ENCODE measurements around the gene AGTR1.

The AGTR1 gene

GRCh38 chr3:148697306-148698189, at the start of gene AGTR1:
Gene AGTR1, plus strand, starts transcription at chr3:148697903. Its CDS starts 43,133 bp downstream, at chr3:148741036.
- no peak for DNase-seq (ENCODE audit: low read depth in 2 of 2, low spot score in 1 of 2)

DNA sequence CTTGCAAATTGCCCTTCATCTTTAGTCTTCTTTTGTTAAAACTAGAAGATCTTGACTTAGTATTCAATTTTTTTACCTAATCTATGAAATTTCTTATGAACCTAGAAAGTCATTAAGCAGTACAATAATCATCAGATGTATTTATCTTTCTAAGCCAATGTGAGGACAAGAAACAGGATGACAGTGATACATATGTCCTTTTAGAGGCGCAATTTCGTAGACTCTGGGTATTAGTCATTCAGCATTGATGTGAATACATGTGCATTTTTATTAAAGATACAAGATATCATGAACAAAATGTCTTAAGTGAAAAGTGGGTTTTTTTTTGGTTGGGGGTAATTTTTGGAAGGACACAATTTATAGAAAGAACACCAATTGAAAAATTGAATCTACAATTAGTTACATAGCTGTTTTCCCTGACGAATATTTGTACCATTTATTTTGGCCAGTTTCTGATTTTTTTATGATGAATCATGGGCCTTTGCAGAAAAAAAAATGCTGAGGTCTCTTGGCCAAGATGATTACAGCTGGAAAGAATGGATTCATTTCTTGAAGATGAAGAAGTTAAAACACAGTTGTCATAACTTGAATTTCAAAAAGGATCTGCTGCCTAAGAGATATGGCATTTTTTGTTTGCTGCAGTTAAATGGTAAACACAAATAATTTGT, 48.9 kb upstream of the AGTR1 start:
- no peak for DNase-seq (ENCODE audit: low read depth in 2 of 2, low spot score in 1 of 2)

GRCh38 chr3:148651549-148651948, 46.2 kb upstream of the AGTR1 start:
- DNase-seq (ENCODE audit: low read depth in 2 of 2, low spot score in 1 of 2), result no peak

DNA sequence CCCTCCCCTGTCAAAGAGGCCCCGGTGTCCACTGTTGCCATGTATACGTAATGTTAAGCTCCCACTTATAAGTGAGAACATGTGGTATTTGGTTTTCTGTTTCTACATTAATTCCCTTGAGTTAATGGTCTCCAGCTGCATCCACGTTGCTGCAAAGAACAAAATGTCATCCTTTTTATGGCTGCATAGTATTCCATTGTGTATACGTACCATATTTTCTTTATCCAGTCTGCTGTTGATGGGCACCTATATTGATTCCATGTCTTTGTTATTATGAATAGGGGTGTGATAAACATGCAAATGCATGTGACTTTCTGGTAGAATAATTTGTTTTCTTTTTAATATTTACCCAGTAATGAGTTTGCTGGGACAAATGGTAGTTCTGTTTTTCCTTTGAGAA, 43.3 kb upstream of the AGTR1 start:
- DNase-seq (ENCODE audit: low read depth in 2 of 2, low spot score in 1 of 2), result no peak

GRCh38 chr3:148657470-148657869, 40.2 kb upstream of the AGTR1 start:
- DNase-seq (ENCODE audit: low read depth in 2 of 2, low spot score in 1 of 2), result no peak

DNA sequence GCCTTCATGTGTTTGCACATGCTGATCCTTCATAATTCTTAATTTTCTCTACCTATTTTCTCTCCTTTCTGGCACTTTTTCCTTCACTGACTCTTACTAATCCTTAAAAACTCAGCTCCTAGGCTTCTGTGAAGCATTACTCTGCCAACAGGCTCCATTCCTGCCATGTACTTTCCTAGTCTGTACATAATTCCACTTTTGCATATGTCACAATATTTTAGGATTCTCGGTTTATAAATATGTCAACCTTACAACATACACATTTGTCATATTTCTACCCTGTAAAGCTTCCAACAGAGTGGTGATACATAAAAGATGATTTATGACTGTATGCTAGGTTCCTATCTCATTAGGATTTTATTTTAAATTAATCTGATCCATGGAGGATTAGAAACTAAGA, 38.2 kb upstream of the AGTR1 start:
- no peak for DNase-seq (ENCODE audit: low read depth in 2 of 2, low spot score in 1 of 2)

- no peak for DNase-seq (ENCODE audit: low read depth in 2 of 2, low spot score in 1 of 2)
These were observed 17.4 kb upstream of the AGTR1 start for GRCh38 chr3:148680289-148680688.

- no peak for DNase-seq (ENCODE audit: low read depth in 2 of 2, low spot score in 1 of 2)
These were observed 16.6 kb upstream of the AGTR1 start for GRCh38 chr3:148681080-148681479.

GRCh38 chr3:148682997-148683396, 14.7 kb upstream of the AGTR1 start:
- DNase-seq (ENCODE audit: low read depth in 2 of 2, low spot score in 1 of 2), result no peak

GRCh38 chr3:148694116-148694515, 3.6 kb upstream of the AGTR1 start:
- DNase-seq (ENCODE audit: low read depth in 2 of 2, low spot score in 1 of 2), result no peak

- DNase-seq (ENCODE audit: low read depth in 2 of 2, low spot score in 1 of 2), result no peak
These were observed 597 bp downstream of the AGTR1 start for GRCh38 chr3:148698190-148698810.

- DNase-seq (ENCODE audit: low read depth in 2 of 2, low spot score in 1 of 2), result no peak
These were observed 7.6 kb downstream of the AGTR1 start for GRCh38 chr3:148705314-148705713.

- DNase-seq (ENCODE audit: low read depth in 2 of 2, low spot score in 1 of 2), result no peak
These were observed 10.1 kb downstream of the AGTR1 start for GRCh38 chr3:148707601-148708380.

DNA sequence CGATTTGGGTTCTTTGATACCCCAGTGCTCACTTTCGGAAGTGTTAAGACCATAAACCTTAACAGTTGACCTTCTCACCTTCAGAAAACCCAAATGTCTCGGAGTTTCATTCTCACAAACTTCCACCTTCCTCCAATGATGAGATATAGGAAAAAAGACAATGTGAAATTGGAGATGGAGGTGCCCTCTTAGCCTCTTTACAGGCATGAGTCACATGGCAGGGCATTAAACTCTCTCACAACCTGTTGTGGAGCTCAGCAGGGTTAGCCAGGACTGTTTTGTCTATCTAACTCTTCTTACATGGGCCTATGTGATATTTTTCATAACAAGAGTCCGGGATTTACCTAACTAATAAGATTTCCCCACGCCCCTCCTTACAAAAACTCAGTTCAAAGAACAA, 10.7 kb downstream of the AGTR1 start:
- no peak for DNase-seq (ENCODE audit: low read depth in 2 of 2, low spot score in 1 of 2)

- DNase-seq (ENCODE audit: low read depth in 2 of 2, low spot score in 1 of 2), result no peak
These were observed 12.0 kb downstream of the AGTR1 start for GRCh38 chr3:148709560-148710253.

GRCh38 chr3:148710665-148711064, 13.0 kb downstream of the AGTR1 start:
- DNase-seq (ENCODE audit: low read depth in 2 of 2, low spot score in 1 of 2), result no peak

- DNase-seq (ENCODE audit: low read depth in 2 of 2, low spot score in 1 of 2), result no peak
These were observed 14.4 kb downstream of the AGTR1 start for GRCh38 chr3:148711981-148712666.

- DNase-seq (ENCODE audit: low read depth in 2 of 2, low spot score in 1 of 2), result no peak
These were observed 16.8 kb downstream of the AGTR1 start for GRCh38 chr3:148714521-148714920.

DNA sequence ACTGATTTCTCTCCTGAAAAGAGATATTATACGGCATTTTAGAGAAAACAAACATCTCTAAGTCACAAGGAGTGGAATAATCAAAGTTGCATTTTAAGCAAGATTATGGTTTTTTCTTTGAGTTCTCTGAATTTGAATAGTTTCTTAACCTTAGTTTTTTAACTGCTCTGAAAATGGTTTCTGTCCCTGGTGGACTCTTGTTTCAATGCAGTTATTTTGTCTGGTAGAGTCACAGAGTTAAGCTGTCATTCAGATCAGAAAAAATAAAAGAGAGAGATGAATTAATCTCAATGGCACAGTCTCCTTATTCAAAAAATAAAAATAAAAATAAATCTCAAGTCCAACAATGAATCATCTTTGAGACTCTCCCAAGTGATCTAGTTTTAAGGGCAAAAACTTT, 19.0 kb downstream of the AGTR1 start:
- DNase-seq (ENCODE audit: low read depth in 2 of 2, low spot score in 1 of 2), result no peak
